IMR-90 (cell line): Measurements from ENCODE around the gene FGD5. TPM values are rescaled to one million over a fixed set of nuclear protein-coding genes. Genes with fewer than 3 reads are reported as not detected.

Experiments
- ATAC-seq: fragments of 200-7000 bp; cut with Tn5 transposase; 2 replicates; pipeline ENCODE4 v1.9.1; 2020; ENCODE audit warnings: low read depth, mild to moderate bottlenecking, moderate library complexity
- BruUV-seq: library from RNA; stranded (reverse); fragments of 400-500 nt; replicated peaks from 2 replicates; lab custom pipeline; 2021; lab: Mats Ljungman, UMichigan
- CTCF ChIA-PET: fragments of 300-600 bp; formaldehyde crosslinking; extraction: SDS; loops from one replicate; lab custom pipeline; 2021; ENCODE audit warnings: antibody characterized with exemption; lab: Yijun Ruan, JAX
- POLR2A ChIA-PET: fragments of 300-600 bp; sonication (Branson Sonifier 250); formaldehyde crosslinking; loops from one replicate; lab custom pipeline; 2022; ENCODE audit warnings: antibody characterized with exemption; ENCODE audit not compliant: unreplicated experiment; lab: Charles Lee
- DNase-seq: peaks from one replicate; pipeline ENCODE4 v3.0.0; 2013
- H2AFZ ChIP-seq: replicated peaks from 2 replicates; pipeline ENCODE3; 2013; ENCODE audit warnings: low read length, mild to moderate bottlenecking; ENCODE audit not compliant: poor library complexity
- H2AK5ac ChIP-seq: 2 replicates; pipeline ENCODE4 v1.6.1; 2013; ENCODE audit warnings: low read depth, low read length, inconsistent platforms
- H2AK9ac ChIP-seq: replicated peaks from 2 replicates; pipeline ENCODE3; 2013; ENCODE audit warnings: mild to moderate bottlenecking, low read depth, low read length, moderate library complexity; ENCODE audit not compliant: poor library complexity
- H2BK120ac ChIP-seq: 2 replicates; pipeline ENCODE4 v1.6.1; 2013; ENCODE audit warnings: low read depth, low read length, inconsistent platforms
- H2BK15ac ChIP-seq: 3 replicates; pipeline ENCODE4 v1.6.1; 2013; ENCODE audit warnings: low read depth, low read length, inconsistent platforms
- H2BK20ac ChIP-seq: 2 replicates; pipeline ENCODE4 v1.6.1; 2013; ENCODE audit warnings: low read depth, mild to moderate bottlenecking, inconsistent platforms, low read length, moderate library complexity
- H2BK5ac ChIP-seq: 2 replicates; pipeline ENCODE4 v1.6.1; 2013; ENCODE audit warnings: mild to moderate bottlenecking, low read depth, low read length, inconsistent platforms; ENCODE audit not compliant: poor library complexity, severe bottlenecking
- H3K14ac ChIP-seq: replicated peaks from 2 replicates; pipeline ENCODE4 v1.6.1; 2013; ENCODE audit warnings: low read depth, low read length, inconsistent platforms
- H3K18ac ChIP-seq: 2 replicates; pipeline ENCODE4 v1.6.1; 2013; ENCODE audit warnings: low read depth, low read length, control low read depth
- H3K23ac ChIP-seq: 2 replicates; pipeline ENCODE4 v1.6.1; 2013; ENCODE audit warnings: low read depth, low read length, inconsistent platforms
- H3K27ac ChIP-seq: 2 replicates; pipeline ENCODE4 v1.5.1; 2013; ENCODE audit warnings: mild to moderate bottlenecking, control low read depth, low read length; ENCODE audit not compliant: insufficient read depth
- H3K27me3 ChIP-seq: 2 replicates; pipeline ENCODE4 v1.6.1; 2013; ENCODE audit warnings: low read length; ENCODE audit not compliant: control insufficient read depth, insufficient read depth
- H3K36me3 ChIP-seq: 2 replicates; pipeline ENCODE4 v1.6.1; 2013; ENCODE audit warnings: low read length, mixed read lengths; ENCODE audit not compliant: control insufficient read depth, insufficient read depth
- H3K4ac ChIP-seq: 2 replicates; pipeline ENCODE4 v1.6.1; 2013; ENCODE audit warnings: low read depth, low read length, inconsistent platforms
- H3K4me1 ChIP-seq: 2 replicates; pipeline ENCODE4 v1.6.1; 2013; ENCODE audit warnings: low read length, mixed read lengths; ENCODE audit not compliant: control insufficient read depth, insufficient read depth
- H3K4me2 ChIP-seq: 2 replicates; pipeline ENCODE4 v1.6.1; 2013; ENCODE audit warnings: low read depth, mild to moderate bottlenecking, control low read depth, low read length, moderate library complexity
- H3K4me3 ChIP-seq: 2 replicates; pipeline ENCODE4 v1.5.1; 2013; ENCODE audit warnings: low read depth, mild to moderate bottlenecking, control low read depth, low read length, moderate library complexity; ENCODE audit not compliant: insufficient read depth
- H3K56ac ChIP-seq: 2 replicates; pipeline ENCODE4 v1.6.1; 2013; ENCODE audit warnings: low read length, inconsistent platforms; ENCODE audit not compliant: insufficient read depth; ENCODE audit errors: extremely low read depth
- H3K79me1 ChIP-seq, 2 experiments: 2 replicates each; pipeline ENCODE4 v1.6.1; 2013; ENCODE audit warnings: low read length in 2 of 2, inconsistent platforms in 1 of 2, low read depth in 1 of 2
- H3K9ac ChIP-seq: 2 replicates; pipeline ENCODE4 v1.6.1; 2013; ENCODE audit warnings: low read depth, low read length, control low read depth
- H3K9me1 ChIP-seq: 2 replicates; pipeline ENCODE4 v1.6.1; 2013; ENCODE audit warnings: low read length, inconsistent platforms; ENCODE audit not compliant: insufficient read depth
- H3K9me3 ChIP-seq: 2 replicates; pipeline ENCODE4 v1.6.1; 2013; ENCODE audit warnings: low read length; ENCODE audit not compliant: control insufficient read depth, insufficient read depth
- H4K20me1 ChIP-seq: 2 replicates; pipeline ENCODE4 v1.6.1; 2013; ENCODE audit warnings: low read length, inconsistent platforms; ENCODE audit not compliant: insufficient read depth
- H4K5ac ChIP-seq: 2 replicates; pipeline ENCODE4 v1.6.1; 2013; ENCODE audit warnings: mild to moderate bottlenecking, low read depth, low read length, control low read depth
- H4K8ac ChIP-seq, 2 experiments: 2 replicates each; pipeline ENCODE4 v1.6.1; 2013; ENCODE audit warnings: low read depth in 2 of 2, low read length in 2 of 2, control low read depth in 1 of 2, inconsistent platforms in 1 of 2
- H4K91ac ChIP-seq: 2 replicates; pipeline ENCODE4 v1.6.1; 2013; ENCODE audit warnings: low read depth, low read length, inconsistent platforms; ENCODE audit not compliant: insufficient read depth
- BHLHE40 ChIP-seq: fragments of 150-350 bp; IDR thresholded peaks from 2 replicates; pipeline ENCODE4 v1.6.1; 2016; ENCODE audit warnings: mild to moderate bottlenecking, low read depth, low read length
- CTCF ChIP-seq: conservative IDR thresholded peaks from 2 replicates; pipeline ENCODE4 v1.5.1; 2012; ENCODE audit warnings: mild to moderate bottlenecking, low read depth, low read length, improper control_type of control experiment
- ELK1 ChIP-seq: fragments of 150-350 bp; IDR thresholded peaks from 2 replicates; pipeline ENCODE4 v1.6.1; 2016; ENCODE audit warnings: low read depth, mild to moderate bottlenecking, low read length, moderate library complexity, borderline replicate concordance
- RAD21 ChIP-seq: IDR thresholded peaks from 2 replicates; pipeline ENCODE4 v1.6.1; 2012; ENCODE audit warnings: low read length, improper control_type of control experiment
- USF2 ChIP-seq: fragments of 150-350 bp; IDR thresholded peaks from 2 replicates; pipeline ENCODE4 v1.6.1; 2017; ENCODE audit warnings: mild to moderate bottlenecking, antibody characterized with exemption, low read length, low read depth
- WGBS, 2 experiments: methylation state at CpG; one replicate each; pipeline versions ENCODE4 v1.1.5 to v1.1.7; 2013; ENCODE audit warnings: missing lambda C conversion rate in 2 of 2; ENCODE audit not compliant: insufficient read length in 1 of 2; ENCODE audit errors: extremely low coverage in 2 of 2; 5-methylcytosine and 5-hydroxymethylcytosine counted together
- dilution Hi-C: fragments of 300-500 bp; cut with HindIII; formaldehyde crosslinking; loops from one replicate; pipeline ENCODE4 v1.14.3; 2018; ENCODE audit warnings: low sequenced_read_pairs; ENCODE audit not compliant: unreplicated experiment
- in situ Hi-C: fragments of 300-500 bp; cut with MboI; formaldehyde crosslinking; loops from 3 replicates; pipeline ENCODE4 v1.14.3; 2019; ENCODE audit warnings: low sequenced_read_pairs, inconsistent platforms, mixed read lengths
- intact Hi-C: fragments of 100-400 bp; cut with micrococcal nuclease; formaldehyde crosslinking; loops from 2 replicates; pipeline ENCODE4 v1.10.0; 2022
- polyA plus RNA-seq, 3 experiments: library from polyadenylated mRNA; depleted of rRNA; stranded (reverse); fragments of >200 nt; gene quantifications; 2 replicates each; pipeline ENCODE4 v1.2.3, GENCODE V29; 2012; ENCODE audit warnings: low replicate concordance in 1 of 3
- total RNA-seq: library from RNA; depleted of rRNA; stranded (reverse); fragments of >200 nt; gene quantifications from 2 replicates; pipeline ENCODE4 v1.2.3, GENCODE V29; 2012

Gene FGD5
- total and polyA plus RNA-seq, 2 of the 4 experiments (the other 2 are of a cell fraction) = not detected

GRCh38 chr3:14787630-14788029 lies 31.1 kb upstream of the FGD5 start:
- no peak overlapping the region for H3K4ac ChIP-seq
- dilution Hi-C loops = no loop called here
- H3K27ac ChIP-seq = no peak overlapping the region
- H3K9me1 ChIP-seq = no peaks in the 10 kb centered on the region
- ChIA-PET CTCF (no interaction called here), POLR2A (no interaction called here)
- no peak overlapping the region for H3K9ac ChIP-seq
- no peaks in the 10 kb centered on the region for H3K9me3 ChIP-seq
- in situ Hi-C loops = no loop called here
- DNase-seq = no peak
- intact Hi-C loops = no loop called here
- H2BK20ac ChIP-seq = no peak overlapping the region
- no peak overlapping the region for H3K4me2 ChIP-seq
- no peak overlapping the region for H3K18ac ChIP-seq
- H3K27me3 ChIP-seq = peaks cover 22% of the 10 kb centered on the region; the same call in 1 of the 2 replicates
- BruUV-seq = no TSS peak
- H3K14ac ChIP-seq = no peak overlapping the region
- H2AFZ ChIP-seq = no peak overlapping the region
- no peak overlapping the region for H2BK120ac ChIP-seq
- no peak for ATAC-seq
- H3K36me3 ChIP-seq = no peaks in the 10 kb centered on the region
- H4K5ac ChIP-seq = no peak overlapping the region
- H3K56ac ChIP-seq = no peak overlapping the region
- H3K79me1 ChIP-seq = no peaks in the 10 kb centered on the region
- H2AK9ac ChIP-seq = no peak overlapping the region
- WGBS, 2 experiments = no CpG with 5 or more reads among the region's 7 CpGs
- H3K4me3 ChIP-seq = no peak overlapping the region
- no peak overlapping the region for H4K8ac ChIP-seq
- no peak overlapping the region for H2BK15ac ChIP-seq
- TF ChIP-seq RAD21 = no peak
- TF ChIP-seq USF2 = no peak
- no peak for TF ChIP-seq ELK1
- no peak for TF ChIP-seq CTCF
- TF ChIP-seq BHLHE40 = no peak
- H4K20me1 ChIP-seq = no peaks in the 10 kb centered on the region
- no peak overlapping the region for H2AK5ac ChIP-seq
- H2BK5ac ChIP-seq = no peak overlapping the region
- no peaks in the 10 kb centered on the region for H3K4me1 ChIP-seq
- H3K23ac ChIP-seq = no peak overlapping the region
- H4K91ac ChIP-seq = no peak overlapping the region
